ENCODE data around the gene TMEM258.

- TF ChIP-seq PAX5 (IDR thresholded peaks at IDR 0.05; ENCODE audit: borderline replicate concordance, low read depth, low read length) (no peak), EP300 (IDR thresholded peaks at IDR 0.05; ENCODE audit: borderline replicate concordance in 1 of 2, control insufficient read depth in 1 of 2, low read depth in 2 of 2, low read length in 2 of 2) (no peak), SUZ12 (IDR thresholded peaks at IDR 0.05; ENCODE audit: unreplicated experiment) (no peak), ZNF24 (IDR thresholded peaks at IDR 0.05) (no peak), NR2C1 (IDR thresholded peaks at IDR 0.05) (no peak)
Measured at GRCh38 chr11:61781585-61781984, 10.8 kb downstream of the TMEM258 start.

All from GM12878 (cell line).